ENCODE data around the gene LAMA3.

Gene LAMA3

GRCh38 chr18:23671564-23671963 lies 17.7 kb upstream of the LAMA3 start:
- DNase-seq = no peak

GRCh38 chr18:23673725-23674124 lies 15.5 kb upstream of the LAMA3 start:
- DNase-seq = no peak

GRCh38 chr18:23675236-23675635 lies 14.0 kb upstream of the LAMA3 start:
- no peak for DNase-seq

DNA sequence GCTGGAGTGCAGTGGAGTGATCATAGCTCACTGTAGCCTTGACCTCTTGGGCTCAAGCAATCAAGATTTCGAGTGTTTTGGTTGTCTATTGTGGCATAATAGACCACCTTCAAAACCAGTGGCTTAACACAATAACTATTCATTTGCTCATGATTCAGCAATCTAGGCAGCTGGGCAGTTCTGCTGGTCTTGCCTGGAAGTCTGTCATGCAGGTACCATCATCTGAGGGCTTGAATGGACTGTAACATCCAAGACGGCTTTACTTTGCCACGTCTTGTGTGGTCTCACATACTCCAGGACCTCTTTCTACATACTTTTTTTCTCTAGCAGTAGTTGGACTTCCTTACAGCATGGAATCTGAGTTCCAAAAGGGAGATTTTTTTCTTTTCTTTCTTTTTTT lies 13.4 kb upstream of the LAMA3 start:
- DNase-seq = no peak

GRCh38 chr18:23682045-23682444 lies 7.2 kb upstream of the LAMA3 start:
- no peak for DNase-seq

DNA sequence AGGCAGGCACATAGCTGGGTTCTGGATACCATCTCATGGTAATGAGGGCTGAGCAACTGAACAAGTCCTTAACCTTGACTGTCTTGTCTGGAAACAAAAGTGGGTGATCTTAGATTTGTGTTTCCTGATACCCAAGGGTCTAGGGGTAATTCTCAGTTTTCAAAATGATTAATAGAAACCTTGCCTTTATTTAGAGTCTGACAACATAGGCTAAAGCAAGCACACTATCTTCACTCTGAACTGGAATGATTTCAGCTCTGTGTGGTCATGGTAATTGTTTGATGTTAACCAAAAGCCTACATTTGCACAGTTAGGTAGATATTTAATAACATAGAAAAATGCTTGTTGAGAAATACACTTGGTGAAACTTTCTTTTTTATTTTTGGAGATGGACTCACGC lies 6.8 kb upstream of the LAMA3 start:
- no peak for DNase-seq

DNA sequence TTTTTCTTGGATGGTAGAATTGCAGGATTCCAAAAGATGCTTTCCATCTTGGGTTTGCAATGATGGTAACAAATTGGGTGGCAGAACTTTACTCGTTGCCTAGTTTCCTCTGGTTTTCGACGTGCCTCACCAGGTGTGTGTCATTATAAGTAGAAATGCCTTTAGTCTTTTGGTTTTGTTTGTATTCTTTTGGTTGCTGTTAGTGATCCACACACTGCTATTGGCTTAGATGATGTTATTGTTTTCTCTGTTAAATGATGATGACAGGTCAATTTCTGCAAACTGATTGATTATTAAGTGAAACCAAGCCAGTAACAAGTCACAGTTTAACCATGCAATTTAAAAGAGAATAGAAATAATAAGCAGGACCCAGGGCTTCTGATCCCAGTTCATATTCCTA lies 6.1 kb upstream of the LAMA3 start:
- DNase-seq = no peak

DNA sequence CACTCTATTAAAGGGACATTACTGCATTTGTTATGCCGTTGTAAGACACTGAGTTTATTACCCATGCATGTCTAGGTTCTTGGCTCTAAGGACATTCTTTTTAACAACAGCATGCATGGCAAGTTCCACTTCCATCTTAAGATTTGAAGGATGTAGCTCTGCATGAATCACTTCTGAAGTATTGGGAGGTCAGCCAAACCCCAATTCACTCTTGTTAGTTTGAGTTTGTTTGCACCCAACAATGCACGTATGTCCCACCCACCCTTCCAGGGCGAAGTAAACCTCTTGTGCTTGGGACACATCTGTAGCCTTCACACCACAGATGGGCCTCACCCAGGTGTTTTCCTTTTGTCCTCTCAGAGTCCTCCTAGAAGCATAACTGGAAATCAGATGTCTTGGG lies 5.6 kb upstream of the LAMA3 start:
- DNase-seq = no peak

- peak; percentile 17 for DNase-seq
Measured at GRCh38 chr18:23684515-23685197, 4.6 kb upstream of the LAMA3 start.

- no peak for DNase-seq
Measured at GRCh38 chr18:23688528-23688927, 725 bp upstream of the LAMA3 start.

- no peak for DNase-seq
Measured at GRCh38 chr18:23689616-23690504, 607 bp downstream of the LAMA3 start.

- DNase-seq = no peak
Measured at GRCh38 chr18:23690505-23691068, 1.3 kb downstream of the LAMA3 start.

DNA sequence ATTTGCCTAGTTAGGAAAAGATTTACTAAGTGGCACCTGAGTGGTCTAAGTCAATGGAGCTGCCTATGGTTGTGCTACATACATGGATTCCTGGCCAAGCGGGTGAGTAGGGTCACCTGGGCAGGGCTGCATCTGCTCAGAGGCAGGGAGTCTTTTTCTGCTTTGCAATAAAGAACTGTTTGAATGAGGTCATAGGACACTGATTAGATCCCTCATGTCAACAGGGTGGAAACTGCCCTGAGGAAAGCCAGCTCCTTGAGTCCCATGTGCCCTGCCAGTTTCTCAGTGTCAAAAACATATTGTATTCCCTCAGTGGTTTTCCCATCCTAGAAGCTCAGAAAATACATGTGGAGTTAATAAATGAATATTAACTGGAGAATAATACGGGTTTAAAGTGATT lies 4.6 kb downstream of the LAMA3 start:
- no peak for DNase-seq

DNA sequence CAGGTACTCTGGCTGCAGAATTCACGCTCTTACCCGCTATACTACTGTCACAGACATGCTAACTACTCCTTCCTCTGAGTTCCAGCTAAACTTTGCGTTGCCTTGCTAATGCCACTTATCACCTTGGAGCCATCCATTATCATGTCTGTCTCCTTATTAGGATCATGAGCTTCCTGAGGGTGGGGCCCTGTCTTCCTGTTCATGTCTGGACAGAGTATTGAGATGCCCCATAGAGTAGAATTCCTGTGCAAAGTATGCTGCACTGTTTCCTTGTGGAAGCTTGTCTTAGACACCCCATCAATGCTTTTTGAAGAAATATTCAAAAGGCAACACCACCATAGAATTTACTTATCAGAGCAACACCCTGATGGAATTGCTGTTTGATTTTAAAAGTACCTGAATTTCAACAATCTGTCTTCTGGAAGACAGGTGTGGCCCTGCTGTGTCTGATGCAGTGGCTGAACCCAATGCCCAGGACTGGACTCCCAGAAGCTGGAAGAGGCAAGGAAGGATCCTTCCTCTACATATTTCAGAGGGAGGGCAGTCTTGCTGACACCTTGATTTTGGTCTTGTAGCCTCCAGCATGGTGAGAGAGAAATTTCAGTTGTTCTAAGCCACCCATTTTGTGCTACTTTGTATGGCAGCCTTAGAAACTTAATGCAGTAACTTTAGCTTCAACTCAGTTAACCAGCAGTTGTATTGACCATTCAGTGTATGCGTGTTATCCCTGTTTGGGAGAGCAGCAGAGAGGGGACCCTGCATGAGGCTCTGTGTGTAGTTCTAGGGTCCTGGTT lies 5.6 kb downstream of the LAMA3 start:
- DNase-seq = no peak

- DNase-seq = no peak
Measured at GRCh38 chr18:23701017-23701416, 11.8 kb downstream of the LAMA3 start.

DNA sequence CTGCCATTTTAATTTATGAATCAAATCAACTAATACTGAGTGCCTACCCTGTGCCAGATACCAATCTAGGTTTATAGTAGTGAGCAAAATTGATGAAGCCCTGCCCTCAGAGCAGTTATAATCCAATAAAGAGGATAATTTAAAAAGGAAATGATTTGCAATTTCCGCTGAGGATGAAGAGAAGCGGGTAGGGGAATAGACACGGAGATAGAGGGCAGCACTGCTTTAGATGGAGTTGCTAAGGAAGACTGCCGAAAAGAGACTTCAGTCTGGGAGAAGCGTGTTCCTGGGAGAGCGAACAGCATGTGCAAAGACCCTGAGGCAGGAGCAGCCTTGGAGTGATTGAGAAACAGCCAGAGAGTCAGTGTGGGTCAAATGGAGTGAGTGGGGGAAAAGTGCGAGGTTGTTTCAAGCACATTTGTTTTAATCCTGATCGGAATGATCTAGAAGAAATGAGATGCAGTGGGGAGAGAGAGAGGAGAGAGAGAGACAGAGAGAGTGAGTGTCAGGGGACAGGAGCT lies 12.4 kb downstream of the LAMA3 start:
- DNase-seq = no peak

DNA sequence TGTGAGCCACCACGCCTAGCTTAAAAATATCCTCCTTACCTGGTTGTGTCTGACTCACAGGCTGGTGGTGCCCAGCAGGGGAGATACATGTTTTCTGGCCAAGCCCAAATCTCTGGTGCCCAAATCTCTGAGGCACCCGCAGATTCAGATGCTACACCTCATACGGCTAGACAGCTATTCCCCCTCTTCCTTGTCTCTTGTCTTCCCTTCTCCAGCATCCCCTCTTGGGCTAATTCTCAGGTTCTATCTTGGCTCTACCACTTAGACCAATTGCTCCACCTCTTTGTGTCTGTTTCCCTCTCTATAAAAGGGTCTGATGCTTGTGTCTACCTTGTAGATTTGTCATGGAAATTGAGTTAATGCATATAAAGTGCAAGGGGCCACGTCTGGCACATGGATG lies 13.4 kb downstream of the LAMA3 start:
- DNase-seq = no peak

DNA sequence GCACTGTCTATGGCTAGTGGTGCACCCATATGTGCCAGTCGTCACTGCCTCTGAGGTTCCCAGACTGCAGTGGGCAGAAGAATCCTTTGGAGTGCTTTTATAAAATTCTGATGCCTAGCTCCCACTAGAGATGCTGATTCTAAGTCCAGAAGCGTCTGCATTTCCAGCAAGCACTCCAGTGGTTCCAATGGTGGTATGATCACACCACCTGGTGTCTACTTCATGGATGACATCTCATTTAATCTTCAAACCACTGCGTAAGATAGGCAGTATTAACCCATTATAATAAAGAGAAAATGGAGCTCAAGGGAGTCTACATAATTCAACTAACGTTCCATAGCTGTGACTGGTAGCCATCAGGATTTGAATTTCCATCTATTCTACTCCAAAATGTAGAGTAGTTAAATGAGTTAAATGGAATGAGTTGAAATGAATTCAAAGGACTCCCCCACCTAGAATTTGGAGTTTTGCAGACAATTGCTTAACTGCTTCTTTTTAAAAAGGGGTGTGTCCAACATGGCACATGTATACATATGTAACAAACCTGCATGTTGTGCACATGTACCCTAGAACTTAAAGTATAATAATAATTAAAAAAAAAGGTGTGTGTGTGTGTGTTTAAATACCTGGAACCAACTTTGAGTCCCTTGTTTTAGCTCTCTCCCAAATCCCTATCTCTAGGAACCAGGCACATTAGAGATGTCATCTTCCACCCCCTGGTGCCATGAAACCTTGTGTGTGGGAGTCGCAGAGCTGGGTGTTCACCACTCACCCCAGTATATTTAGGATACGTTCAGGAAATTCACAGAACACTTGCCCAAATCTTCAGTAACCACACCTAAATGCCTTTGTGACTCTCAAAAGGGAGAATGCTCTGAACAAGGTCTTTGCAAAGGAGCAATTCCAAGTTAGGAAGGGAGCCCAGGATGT lies 14.1 kb downstream of the LAMA3 start:
- peak; percentile 69 for DNase-seq

DNA sequence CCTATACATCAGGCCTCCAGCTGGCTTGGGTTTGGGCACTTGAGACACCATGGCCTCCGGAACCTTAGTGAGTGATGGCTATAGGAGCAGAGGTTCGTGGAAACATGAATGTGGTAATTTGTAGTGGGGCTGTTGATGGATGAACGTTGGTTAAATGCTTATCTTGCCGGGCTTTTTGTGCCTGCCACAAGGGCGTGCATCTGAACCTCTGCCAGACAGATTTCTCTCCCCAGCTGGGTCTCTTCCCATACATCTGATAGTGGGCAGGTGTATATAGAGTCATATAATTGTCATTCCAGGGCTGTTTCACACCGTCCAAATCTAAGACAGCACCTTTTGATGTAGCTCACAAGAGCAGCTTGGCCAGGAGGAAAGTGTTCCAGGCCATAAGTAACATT lies 14.7 kb downstream of the LAMA3 start:
- no peak for DNase-seq

DNA sequence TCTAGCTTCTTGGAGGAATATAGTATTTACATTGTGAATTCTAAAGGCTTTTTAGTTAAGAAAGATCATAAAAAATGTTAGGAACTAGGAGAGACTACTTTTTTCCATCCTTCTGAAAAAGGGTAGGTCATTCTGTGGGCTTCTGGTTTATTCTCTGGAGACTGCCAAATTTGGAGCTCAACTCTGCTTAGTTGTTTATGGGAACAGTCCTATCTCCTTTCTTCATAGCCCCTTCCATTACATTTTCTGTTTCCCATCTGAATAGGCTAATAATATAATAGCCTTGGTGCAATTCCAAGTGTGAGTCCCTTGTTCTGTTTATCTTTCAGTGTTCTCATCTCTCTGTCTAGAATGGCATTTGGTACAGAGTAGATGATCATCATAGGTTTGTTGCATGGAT lies 15.6 kb downstream of the LAMA3 start:
- DNase-seq = no peak

DNA sequence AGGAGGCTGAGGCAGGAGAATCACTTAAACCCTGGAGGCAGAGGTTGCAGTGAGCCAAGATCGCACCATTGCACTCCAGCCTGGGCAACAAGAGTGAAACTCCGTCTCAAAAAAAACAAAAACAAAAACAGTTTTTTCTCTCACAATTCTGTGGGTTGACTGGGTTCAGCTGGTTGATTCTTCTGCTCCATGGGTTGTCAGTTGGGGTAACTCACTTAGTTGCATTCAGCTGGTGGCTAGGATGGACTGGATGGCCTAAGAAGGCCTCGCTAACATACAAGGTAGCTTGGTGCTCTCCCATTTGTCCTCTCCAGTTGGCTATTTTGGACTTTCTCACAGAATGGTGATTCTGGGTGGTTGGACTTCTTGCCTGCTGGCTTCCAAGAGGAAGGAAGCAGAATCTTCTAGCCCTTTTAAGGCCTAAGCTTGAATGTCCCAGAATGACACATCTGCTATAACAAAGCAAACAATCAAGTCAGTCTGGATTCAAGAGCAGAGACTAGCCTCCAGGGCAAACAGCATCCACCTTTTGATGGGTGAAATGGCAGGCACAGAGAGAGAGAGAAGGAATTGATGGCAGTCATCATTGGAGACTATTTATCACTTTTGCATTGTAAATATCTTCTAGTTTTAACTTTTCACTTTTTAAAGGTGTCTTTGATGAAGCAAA lies 17.9 kb downstream of the LAMA3 start:
- DNase-seq = no peak

All from fibroblast of upper back skin (primary cell).